Ovary (tissue), 3 donors: ENCODE results near the gene AGPAT1.

Experiments
- POLR2A ChIP-seq: fragments of 450-650 bp; IDR thresholded peaks from one replicate; pipeline ENCODE4 v1.6.1; 2017; ENCODE audit warnings: antibody characterized with exemption, mild to moderate bottlenecking, moderate library complexity
- TF ChIP-seq, protein P1 (sequence below), 3 donors: fragments of 450-650 bp in 2 of 3; fragments of 200-600 bp in 1 of 3; IDR thresholded peaks; one replicate each; pipeline versions ENCODE4 v1.5.1 to v1.8.0; 2016 to 2022; ENCODE audit warnings: antibody characterized with exemption in 3 of 3, mild to moderate bottlenecking in 1 of 3
- donor health status: DM: no; HTN: no; CAD: no.

DNA sequence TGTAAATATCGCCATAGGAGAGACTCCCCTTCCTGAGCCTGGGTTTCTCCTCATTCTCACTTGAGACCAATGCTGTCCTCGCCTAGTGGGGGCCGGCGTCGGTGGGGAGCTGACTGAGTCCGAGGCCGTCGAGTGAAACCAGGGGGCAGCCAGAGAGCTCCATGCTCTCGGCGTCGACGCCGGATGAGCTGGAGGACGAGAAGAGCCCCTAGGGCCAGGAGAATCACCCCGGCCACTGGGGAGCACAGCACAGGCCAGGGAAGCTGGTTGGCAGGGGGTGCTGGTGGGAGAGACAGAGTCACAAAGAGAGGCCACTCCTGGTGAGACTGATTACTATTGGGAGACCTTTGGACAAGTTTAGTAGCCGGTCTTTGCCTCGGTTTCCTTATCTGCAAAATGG, 23.0 kb upstream of the AGPAT1 start:
- TF ChIP-seq, protein P1, sequence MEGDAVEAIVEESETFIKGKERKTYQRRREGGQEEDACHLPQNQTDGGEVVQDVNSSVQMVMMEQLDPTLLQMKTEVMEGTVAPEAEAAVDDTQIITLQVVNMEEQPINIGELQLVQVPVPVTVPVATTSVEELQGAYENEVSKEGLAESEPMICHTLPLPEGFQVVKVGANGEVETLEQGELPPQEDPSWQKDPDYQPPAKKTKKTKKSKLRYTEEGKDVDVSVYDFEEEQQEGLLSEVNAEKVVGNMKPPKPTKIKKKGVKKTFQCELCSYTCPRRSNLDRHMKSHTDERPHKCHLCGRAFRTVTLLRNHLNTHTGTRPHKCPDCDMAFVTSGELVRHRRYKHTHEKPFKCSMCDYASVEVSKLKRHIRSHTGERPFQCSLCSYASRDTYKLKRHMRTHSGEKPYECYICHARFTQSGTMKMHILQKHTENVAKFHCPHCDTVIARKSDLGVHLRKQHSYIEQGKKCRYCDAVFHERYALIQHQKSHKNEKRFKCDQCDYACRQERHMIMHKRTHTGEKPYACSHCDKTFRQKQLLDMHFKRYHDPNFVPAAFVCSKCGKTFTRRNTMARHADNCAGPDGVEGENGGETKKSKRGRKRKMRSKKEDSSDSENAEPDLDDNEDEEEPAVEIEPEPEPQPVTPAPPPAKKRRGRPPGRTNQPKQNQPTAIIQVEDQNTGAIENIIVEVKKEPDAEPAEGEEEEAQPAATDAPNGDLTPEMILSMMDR (IDR thresholded peaks at IDR 0.05), result no peak
- no peak for TF ChIP-seq POLR2A
